Breast epithelium (tissue), 4 donors: ENCODE measurements around the gene NLGN4Y. TPM values are rescaled to one million over a fixed set of nuclear protein-coding genes. Genes with fewer than 3 reads are reported as not detected.

Source experiments
- DNase-seq, 2 donors: peaks; one replicate each; pipeline ENCODE4 v3.0.0-alpha.2; 2019; ENCODE audit warnings: low spot score in 2 of 2
- H3K27ac ChIP-seq, 2 donors: fragments of 200-600 bp; sonication (generic) in 1 of 2; one replicate each; pipeline ENCODE4 v1.5.1; 2016 to 2019; ENCODE audit warnings: mild to moderate bottlenecking in 1 of 2
- H3K27me3 ChIP-seq, 2 donors: fragments of 200-600 bp; sonication (generic) in 1 of 2; one replicate each; pipeline versions ENCODE4 v1.5.1 to v1.6.0; 2017 to 2019; ENCODE audit warnings: control low read depth in 1 of 2, mild to moderate bottlenecking in 1 of 2
- H3K36me3 ChIP-seq: fragments of 200-600 bp; one replicate; pipeline ENCODE4 v1.5.1; 2019
- H3K4me1 ChIP-seq, 2 donors: fragments of 200-600 bp; sonication (generic); one replicate each; pipeline ENCODE4 v1.5.1; 2016 to 2019; ENCODE audit warnings: control low read depth in 1 of 2
- H3K4me3 ChIP-seq, 3 donors: fragments of 200-600 bp; sonication (generic); 1 replicate in 2 of 3; 2 replicates in 1 of 3; pipeline ENCODE4 v1.5.1; 2016 to 2019; ENCODE audit warnings: mild to moderate bottlenecking in 3 of 3, moderate library complexity in 2 of 3
- H3K9me3 ChIP-seq, 2 donors: fragments of 200-600 bp; sonication (generic) in 1 of 2; one replicate each; pipeline ENCODE4 v1.5.1; 2016 to 2019; ENCODE audit warnings: control low read depth in 1 of 2
- POLR2A ChIP-seq: fragments of 450-650 bp; IDR thresholded peaks from one replicate; pipeline ENCODE4 v1.6.1; 2016; ENCODE audit warnings: antibody characterized with exemption, mild to moderate bottlenecking, moderate library complexity
- POLR2AphosphoS5 ChIP-seq, 3 donors: sonication (generic); formaldehyde crosslinking; IDR thresholded peaks; one replicate each; pipeline ENCODE4 v1.6.1; 2017; ENCODE audit warnings: antibody characterized with exemption in 3 of 3
- intact Hi-C: fragments of 100-400 bp; cut with DNase I; formaldehyde crosslinking; loops from one replicate; pipeline ENCODE4 v1.15.1; 2023; ENCODE audit warnings: low total_unique reads
- total RNA-seq, 3 donors: library from RNA; depleted of rRNA; stranded (reverse); fragments of >200 nt; gene quantifications; one replicate each; pipeline ENCODE4 v1.1.0, GENCODE V29; 2016
- TF ChIP-seq, protein P1 (sequence below), 3 donors: fragments of 450-650 bp; IDR thresholded peaks; one replicate each; pipeline ENCODE4 v1.5.1; 2016 to 2017; ENCODE audit warnings: antibody characterized with exemption in 3 of 3, mild to moderate bottlenecking in 3 of 3, moderate library complexity in 3 of 3

NLGN4Y gene
- total RNA-seq, 3 donors from 2014 or later, result 0.15 to 20.3 TPM; not detected in 1

DNA sequence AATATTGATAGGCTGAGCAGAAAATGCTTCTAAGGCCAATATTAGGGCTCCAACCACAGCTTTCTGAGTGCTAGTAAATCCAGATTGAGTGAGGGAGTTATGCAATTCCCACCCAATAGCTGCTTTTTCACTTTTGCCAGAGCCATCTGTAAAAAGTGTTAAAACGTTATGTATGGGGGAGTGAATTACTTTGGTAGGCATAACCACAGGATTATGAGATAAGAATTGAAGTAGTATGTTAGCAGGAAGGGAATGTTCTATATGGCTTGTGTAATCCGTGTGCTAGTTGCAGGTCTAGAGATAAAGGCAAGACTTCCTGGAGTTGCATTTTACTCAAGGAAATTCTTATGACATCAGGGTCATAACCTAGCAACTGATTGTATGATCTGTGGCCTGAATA lies 347.6 kb downstream of the NLGN4Y start:
- intact Hi-C loops, result no loop called here
- no peak overlapping the region for H3K4me3 ChIP-seq
- TF ChIP-seq, protein P1, sequence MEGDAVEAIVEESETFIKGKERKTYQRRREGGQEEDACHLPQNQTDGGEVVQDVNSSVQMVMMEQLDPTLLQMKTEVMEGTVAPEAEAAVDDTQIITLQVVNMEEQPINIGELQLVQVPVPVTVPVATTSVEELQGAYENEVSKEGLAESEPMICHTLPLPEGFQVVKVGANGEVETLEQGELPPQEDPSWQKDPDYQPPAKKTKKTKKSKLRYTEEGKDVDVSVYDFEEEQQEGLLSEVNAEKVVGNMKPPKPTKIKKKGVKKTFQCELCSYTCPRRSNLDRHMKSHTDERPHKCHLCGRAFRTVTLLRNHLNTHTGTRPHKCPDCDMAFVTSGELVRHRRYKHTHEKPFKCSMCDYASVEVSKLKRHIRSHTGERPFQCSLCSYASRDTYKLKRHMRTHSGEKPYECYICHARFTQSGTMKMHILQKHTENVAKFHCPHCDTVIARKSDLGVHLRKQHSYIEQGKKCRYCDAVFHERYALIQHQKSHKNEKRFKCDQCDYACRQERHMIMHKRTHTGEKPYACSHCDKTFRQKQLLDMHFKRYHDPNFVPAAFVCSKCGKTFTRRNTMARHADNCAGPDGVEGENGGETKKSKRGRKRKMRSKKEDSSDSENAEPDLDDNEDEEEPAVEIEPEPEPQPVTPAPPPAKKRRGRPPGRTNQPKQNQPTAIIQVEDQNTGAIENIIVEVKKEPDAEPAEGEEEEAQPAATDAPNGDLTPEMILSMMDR (IDR thresholded peaks at IDR 0.05), result no peak
- TF ChIP-seq POLR2A, result no peak
- TF ChIP-seq POLR2AphosphoS5 (IDR thresholded peaks at IDR 0.05), result no peak

More for the DNA sequence above, 347.6 kb downstream of the NLGN4Y start:
- no peak overlapping the region for H3K27ac ChIP-seq
- no peaks in the 10 kb centered on the region for H3K36me3 ChIP-seq
- H3K27me3 ChIP-seq, result no peaks in the 10 kb centered on the region
- H3K4me1 ChIP-seq, result no peaks in the 10 kb centered on the region
- DNase-seq, result no peak
- no peaks in the 10 kb centered on the region for H3K9me3 ChIP-seq
